Fibroblast of pulmonary artery (primary cell): ENCODE data around the gene NCKAP5.

Source experiments
- DNase-seq: peaks from one replicate; pipeline ENCODE4 v3.0.0-alpha.2; 2010; ENCODE audit warnings: low read depth
- H3K4me3 ChIP-seq: replicated peaks from 2 replicates; pipeline ENCODE4 v1.5.1; 2011; ENCODE audit warnings: low read depth, mild to moderate bottlenecking, control low read depth, low read length, moderate library complexity
- TF ChIP-seq, protein P1 (sequence below): IDR thresholded peaks from 2 replicates; pipeline ENCODE4 v1.5.1; 2011; ENCODE audit warnings: mild to moderate bottlenecking, control low read depth, low read length, inconsistent platforms; ENCODE audit errors: missing control alignments

Gene NCKAP5

DNA sequence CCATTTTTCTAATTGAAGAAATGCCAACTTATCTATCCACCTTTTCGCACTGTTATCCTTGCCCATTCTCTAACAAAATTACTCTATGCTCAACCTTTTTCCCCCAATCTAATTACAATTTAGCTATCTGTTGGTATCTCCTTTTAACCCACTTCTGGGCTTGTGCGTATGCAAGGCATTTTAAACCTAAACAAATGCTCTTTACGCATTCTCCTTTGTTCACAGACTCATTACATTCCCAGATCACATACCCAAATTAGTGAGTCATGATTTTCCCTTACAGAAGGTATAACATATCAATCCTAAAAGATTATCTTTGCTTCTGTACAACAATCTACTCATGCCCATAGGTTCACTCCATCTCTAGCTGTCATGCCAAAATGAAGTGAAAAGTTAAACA is 826.5 kb downstream of the NCKAP5 start:
- DNase-seq, result no peak
- TF ChIP-seq, protein P1, sequence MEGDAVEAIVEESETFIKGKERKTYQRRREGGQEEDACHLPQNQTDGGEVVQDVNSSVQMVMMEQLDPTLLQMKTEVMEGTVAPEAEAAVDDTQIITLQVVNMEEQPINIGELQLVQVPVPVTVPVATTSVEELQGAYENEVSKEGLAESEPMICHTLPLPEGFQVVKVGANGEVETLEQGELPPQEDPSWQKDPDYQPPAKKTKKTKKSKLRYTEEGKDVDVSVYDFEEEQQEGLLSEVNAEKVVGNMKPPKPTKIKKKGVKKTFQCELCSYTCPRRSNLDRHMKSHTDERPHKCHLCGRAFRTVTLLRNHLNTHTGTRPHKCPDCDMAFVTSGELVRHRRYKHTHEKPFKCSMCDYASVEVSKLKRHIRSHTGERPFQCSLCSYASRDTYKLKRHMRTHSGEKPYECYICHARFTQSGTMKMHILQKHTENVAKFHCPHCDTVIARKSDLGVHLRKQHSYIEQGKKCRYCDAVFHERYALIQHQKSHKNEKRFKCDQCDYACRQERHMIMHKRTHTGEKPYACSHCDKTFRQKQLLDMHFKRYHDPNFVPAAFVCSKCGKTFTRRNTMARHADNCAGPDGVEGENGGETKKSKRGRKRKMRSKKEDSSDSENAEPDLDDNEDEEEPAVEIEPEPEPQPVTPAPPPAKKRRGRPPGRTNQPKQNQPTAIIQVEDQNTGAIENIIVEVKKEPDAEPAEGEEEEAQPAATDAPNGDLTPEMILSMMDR, result no peak
- no peak overlapping the region for H3K4me3 ChIP-seq

DNA sequence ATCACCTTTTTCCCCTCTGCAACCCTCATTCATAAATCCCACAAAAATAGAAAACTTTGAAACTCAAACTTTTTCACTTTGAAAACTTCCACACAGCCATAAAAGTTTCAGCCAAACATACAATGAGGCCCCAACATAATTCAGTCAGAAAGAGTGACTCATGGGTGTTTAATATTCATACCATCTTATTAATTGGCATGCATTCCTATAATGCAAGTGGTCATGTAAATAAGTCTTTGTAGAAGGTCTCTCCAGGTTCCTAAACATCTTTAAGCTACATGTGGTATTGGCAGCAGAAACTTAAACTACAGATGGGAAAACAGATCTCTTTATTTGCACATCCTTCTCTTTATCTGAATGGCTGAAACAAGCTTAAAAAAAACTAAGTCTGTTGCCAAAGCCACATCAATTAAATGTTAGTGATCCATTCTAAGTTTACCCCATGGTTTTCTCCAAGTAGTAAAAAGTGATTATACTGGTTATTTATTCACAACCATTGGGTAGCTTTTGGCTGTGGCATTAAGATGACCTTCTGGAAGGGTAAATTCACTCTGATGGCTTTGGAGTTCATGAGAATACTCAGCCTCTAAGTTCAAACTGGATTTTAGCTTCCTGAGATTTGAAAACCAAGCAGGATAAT is 828.1 kb downstream of the NCKAP5 start:
- TF ChIP-seq, protein P1, result no peak
- DNase-seq, result no peak
- H3K4me3 ChIP-seq, result no peak overlapping the region

DNA sequence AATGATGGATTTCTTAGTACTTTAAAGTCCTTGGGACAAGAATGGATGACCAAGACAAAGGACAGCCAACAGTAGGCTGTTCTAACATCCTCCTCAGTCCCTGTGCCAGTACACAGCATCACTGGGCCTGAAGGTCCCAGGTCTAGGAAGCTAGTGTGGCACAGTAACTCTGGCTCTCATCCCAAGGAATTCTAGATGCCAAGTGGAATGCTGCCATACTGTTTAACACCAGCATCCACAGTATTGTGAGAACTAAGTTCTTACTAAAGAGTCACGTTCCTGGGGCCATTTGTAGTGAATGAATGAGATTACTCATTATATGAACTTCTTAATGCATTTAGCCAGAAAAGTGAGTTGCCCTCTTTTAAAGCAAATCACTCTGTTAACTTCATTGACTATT is 830.0 kb downstream of the NCKAP5 start:
- DNase-seq, result no peak
- no peak overlapping the region for H3K4me3 ChIP-seq
- TF ChIP-seq, protein P1, result no peak

DNA sequence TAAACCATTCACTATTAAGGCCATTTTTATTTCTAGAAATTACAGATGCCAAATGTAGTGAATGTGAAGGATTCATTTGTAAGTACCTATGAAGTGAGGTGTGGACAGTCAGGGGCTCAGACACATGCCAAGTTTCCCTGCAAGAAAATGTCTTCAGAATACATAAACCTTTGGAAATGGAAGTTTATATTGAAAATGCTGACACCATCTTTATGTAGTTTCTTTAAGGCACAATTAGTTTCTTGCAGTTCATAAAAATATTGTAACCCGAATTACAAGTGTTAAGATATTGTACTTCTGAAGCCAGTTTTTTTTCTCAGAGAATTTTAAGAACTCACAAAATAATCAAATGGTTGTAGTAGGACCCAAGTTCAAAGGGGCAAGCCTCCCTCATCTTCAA is 832.2 kb downstream of the NCKAP5 start:
- TF ChIP-seq, protein P1, result no peak
- no peak overlapping the region for H3K4me3 ChIP-seq
- DNase-seq, result no peak

DNA sequence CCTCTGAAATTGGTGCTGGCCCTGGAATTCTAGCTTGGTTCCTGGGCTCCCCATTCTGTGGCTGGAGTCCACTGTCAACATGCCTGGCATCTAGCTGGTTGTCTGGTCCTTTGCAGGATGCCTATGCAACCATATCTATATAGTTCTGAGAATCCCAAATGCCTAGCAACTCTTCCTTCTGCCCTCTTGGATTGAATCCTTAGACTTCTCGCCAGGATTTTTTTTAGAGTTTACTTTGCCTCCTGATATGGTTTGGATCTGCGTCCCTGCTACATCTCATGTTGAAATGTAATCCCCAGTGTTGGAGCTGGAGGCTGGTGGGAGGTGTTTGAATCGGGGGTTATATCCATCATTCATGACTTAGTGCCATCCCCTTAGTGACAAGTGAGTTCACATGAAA is 833.3 kb downstream of the NCKAP5 start:
- TF ChIP-seq, protein P1, result no peak
- no peak overlapping the region for H3K4me3 ChIP-seq
- DNase-seq, result no peak

DNA sequence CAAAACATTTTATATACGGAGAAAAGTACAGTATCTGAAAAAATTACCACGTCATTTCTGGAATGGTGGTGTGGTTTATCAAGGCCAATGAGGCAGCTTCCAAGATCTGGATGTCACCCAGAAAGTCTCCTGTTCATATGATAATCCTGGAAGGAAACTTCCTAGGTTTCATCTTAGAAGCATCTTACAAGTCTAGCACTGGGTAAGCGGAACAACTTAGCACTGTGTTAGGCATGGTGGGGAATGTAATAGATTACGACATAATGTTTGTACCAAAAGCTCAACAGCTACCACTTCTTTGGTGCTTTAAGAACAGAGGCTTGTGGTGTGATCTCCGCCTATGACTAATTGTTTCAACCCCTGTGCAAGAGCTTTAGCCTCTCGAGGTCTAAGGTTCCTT is 835.2 kb downstream of the NCKAP5 start:
- no peak for DNase-seq
- TF ChIP-seq, protein P1, result no peak
- no peak overlapping the region for H3K4me3 ChIP-seq

DNA sequence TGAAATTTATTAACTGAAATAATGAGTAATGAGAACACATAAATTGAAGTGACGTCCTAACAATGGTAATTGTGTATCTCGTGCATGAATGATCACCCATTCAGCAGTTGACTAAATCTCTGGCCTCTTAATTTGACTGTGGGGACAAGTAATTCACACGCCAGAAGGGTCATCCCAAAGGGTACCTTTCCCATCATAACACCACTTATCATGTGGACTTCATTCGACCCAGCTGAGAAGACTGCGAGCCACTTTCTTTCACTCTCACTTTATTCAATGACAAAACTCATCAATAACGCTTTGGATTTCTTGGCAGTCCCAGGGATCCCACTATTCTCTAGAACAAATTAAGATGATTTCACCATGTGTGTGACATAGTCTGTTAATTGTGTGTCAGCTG is 835.6 kb downstream of the NCKAP5 start:
- DNase-seq, result no peak
- H3K4me3 ChIP-seq, result no peak overlapping the region
- TF ChIP-seq, protein P1, result no peak
